AG04450 (cell line): ENCODE data around the gene MXRA8. TPM values are rescaled to one million over a fixed set of nuclear protein-coding genes. Genes with fewer than 3 reads are reported as not detected.
"Not testable (repeated sequence)": the region's sequence is repeated elsewhere in the genome, so short reads cannot be mapped to it uniquely, and the experiment has no call there.

Experiments used
- CTCF ChIA-PET: fragments of 300-600, 350-600 bp; formaldehyde crosslinking; extraction: SDS; loops from one replicate; lab custom pipeline; 2022; ENCODE audit warnings: antibody characterized with exemption, inconsistent platforms; lab: Charles Lee
- POLR2A ChIA-PET: fragments of 350-600 bp; formaldehyde crosslinking; extraction: SDS; loops from one replicate; lab custom pipeline; 2021; ENCODE audit warnings: antibody characterized with exemption, inconsistent platforms; lab: Yijun Ruan, JAX
- DNase-seq: peaks from one replicate; pipeline ENCODE4 v3.0.0-alpha.2; 2011; ENCODE audit warnings: low read depth, low spot score
- H3K27ac ChIP-seq: one replicate; pipeline ENCODE4 v1.5.1; 2012; ENCODE audit warnings: low read depth, low read length, control low read depth
- H3K27me3 ChIP-seq: one replicate; pipeline ENCODE4 v1.6.0; 2012; ENCODE audit warnings: low read length; ENCODE audit not compliant: control insufficient read depth, insufficient read depth
- H3K4me3 ChIP-seq: 2 replicates; pipeline ENCODE4 v1.5.1; 2011; ENCODE audit warnings: mild to moderate bottlenecking, low read depth, low read length, control low read depth
- H3K9me3 ChIP-seq: 2 replicates; pipeline ENCODE4 v1.5.1; 2012; ENCODE audit warnings: low read length; ENCODE audit not compliant: control insufficient read depth, insufficient read depth
- polyA plus RNA-seq: library from polyadenylated mRNA; depleted of rRNA; stranded (reverse); fragments of >200 nt; gene quantifications from 2 replicates; pipeline ENCODE4 v1.2.3, GENCODE V29; 2011
- TF ChIP-seq, protein P1 (sequence below): IDR thresholded peaks from 2 replicates; pipeline ENCODE4 v1.5.1; 2011; ENCODE audit warnings: low read depth, low read length, control low read depth, inconsistent platforms

The MXRA8 gene
- polyA plus RNA-seq, 1 experiment, result 186 TPM

- ChIA-PET POLR2A (no interaction called here), CTCF (no interaction called here)
- Histone ChIP-seq H3K9me3 (no peaks in the 10 kb centered on the region; the same call in 1 of the 2 replicates), H3K27ac (peak overlapping the region; percentile 77), H3K27me3 (no peaks in the 10 kb centered on the region), H3K4me3 (no peak overlapping the region)
- DNase-seq, result peak; percentile 83
- TF ChIP-seq, protein P1, sequence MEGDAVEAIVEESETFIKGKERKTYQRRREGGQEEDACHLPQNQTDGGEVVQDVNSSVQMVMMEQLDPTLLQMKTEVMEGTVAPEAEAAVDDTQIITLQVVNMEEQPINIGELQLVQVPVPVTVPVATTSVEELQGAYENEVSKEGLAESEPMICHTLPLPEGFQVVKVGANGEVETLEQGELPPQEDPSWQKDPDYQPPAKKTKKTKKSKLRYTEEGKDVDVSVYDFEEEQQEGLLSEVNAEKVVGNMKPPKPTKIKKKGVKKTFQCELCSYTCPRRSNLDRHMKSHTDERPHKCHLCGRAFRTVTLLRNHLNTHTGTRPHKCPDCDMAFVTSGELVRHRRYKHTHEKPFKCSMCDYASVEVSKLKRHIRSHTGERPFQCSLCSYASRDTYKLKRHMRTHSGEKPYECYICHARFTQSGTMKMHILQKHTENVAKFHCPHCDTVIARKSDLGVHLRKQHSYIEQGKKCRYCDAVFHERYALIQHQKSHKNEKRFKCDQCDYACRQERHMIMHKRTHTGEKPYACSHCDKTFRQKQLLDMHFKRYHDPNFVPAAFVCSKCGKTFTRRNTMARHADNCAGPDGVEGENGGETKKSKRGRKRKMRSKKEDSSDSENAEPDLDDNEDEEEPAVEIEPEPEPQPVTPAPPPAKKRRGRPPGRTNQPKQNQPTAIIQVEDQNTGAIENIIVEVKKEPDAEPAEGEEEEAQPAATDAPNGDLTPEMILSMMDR, result no peak
These were observed 40.2 kb downstream of the MXRA8 start for GRCh38 chr1:1318131-1318652.

DNA sequence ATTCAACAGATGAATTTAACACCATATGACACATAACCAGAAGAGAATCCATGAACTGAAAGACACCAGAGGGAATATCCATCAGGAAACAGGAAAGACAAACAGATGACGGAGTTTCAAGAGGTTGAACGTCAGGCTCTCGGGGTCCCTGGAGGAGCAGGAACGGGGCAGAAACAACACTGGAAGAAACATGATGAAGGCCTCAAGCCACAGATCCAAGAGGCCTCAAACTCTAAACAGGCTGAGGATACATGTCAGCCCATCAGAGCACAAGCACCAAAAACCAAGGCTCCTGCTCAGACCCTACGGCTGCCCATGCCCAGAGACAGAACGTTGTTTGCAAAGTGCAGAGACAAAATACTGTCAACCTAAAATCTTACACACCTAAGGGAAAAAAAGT, 40.9 kb downstream of the MXRA8 start:
- no peaks in the 10 kb centered on the region for H3K27me3 ChIP-seq
- ChIA-PET CTCF (no interaction called here), POLR2A (no interaction called here)
- H3K4me3 ChIP-seq, result no peak overlapping the region
- no peak overlapping the region for H3K27ac ChIP-seq
- no peaks in the 10 kb centered on the region; the same call in 1 of the 2 replicates for H3K9me3 ChIP-seq
- no peak for DNase-seq
- TF ChIP-seq, protein P1, result no peak

DNA sequence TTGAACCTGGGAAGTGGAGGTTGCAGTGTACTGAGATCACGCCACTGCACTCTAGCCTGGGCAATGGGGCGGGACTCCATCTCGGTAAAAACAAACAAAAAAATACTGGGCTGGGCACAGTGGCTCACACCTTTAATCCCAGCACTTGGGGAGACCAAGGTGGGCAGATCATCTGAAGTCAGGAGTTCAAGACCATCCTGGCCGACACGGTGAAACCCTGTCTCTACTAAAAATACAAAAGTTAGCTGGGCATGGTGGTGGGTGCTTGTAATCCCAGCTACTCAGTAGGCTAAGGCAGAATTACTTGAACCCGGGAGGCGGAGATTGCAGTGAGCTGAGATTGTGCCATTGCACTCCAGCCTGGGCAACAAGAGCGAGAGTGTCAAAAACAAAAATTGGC, 42.2 kb downstream of the MXRA8 start:
- H3K9me3 ChIP-seq, POLR2A ChIA-PET, H3K4me3 ChIP-seq, H3K27ac ChIP-seq, H3K27me3 ChIP-seq, DNase-seq, CTCF ChIA-PET: not testable (repeated sequence)

GRCh38 chr1:1315435-1315954, 42.9 kb downstream of the MXRA8 start:
- DNase-seq, result no peak
- Histone ChIP-seq H3K4me3 (no peak overlapping the region), H3K9me3 (no peaks in the 10 kb centered on the region; the same call in 1 of the 2 replicates), H3K27me3 (no peaks in the 10 kb centered on the region), H3K27ac (no peak overlapping the region)
- TF ChIP-seq, protein P1, result no peak
- ChIA-PET CTCF (interaction anchor here (0.6 kb wide), 1 partner anchor 194 kb away, joined by 3 read pairs; no protein-coding TSS in a partner anchor), POLR2A (no interaction called here)

DNA sequence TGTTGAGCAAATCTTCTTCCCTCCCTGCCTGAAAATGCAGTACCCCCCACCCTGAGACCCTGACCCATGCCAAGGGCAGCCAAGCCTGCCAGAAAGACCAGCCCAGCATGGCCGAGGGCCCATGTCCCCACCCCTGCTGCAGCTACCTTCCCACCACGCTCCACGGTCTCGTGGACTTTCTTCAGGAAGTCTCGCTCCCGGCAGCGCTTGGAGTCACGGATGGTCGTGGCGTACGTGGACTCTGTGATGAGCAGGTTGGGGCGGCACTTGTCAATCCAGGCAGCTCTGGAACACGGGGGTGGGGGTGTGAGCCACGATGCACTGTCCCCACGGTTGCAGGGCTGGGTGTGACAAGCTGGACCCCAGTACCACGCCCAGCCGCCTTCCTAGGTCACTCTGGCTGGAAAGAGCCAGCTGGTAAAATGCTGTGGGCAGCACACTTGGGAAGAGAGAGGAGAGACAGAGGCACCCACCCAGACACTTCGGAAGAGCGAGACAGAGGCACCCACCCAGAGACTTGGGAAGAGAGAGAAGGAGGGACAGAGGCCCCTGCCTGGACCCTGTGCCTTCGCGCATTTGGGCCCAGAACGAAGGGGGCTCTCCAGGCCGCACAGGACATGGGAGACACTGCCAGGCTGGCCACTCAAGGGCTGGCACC, 43.5 kb downstream of the MXRA8 start:
- no peak overlapping the region for H3K4me3 ChIP-seq
- ChIA-PET POLR2A (no interaction called here), CTCF (no interaction called here)
- H3K27me3 ChIP-seq, result no peaks in the 10 kb centered on the region
- no peaks in the 10 kb centered on the region; the same call in 1 of the 2 replicates for H3K9me3 ChIP-seq
- no peak overlapping the region for H3K27ac ChIP-seq
- TF ChIP-seq, protein P1, result no peak
- DNase-seq, result no peak
